T-helper 2 cell (primary cell): ENCODE measurements around the gene CTF1.
"Not testable (repeated sequence)": the region's sequence is repeated elsewhere in the genome, so short reads cannot be mapped to it uniquely, and the experiment has no call there.

Experiments
- DNase-seq, 5 experiments: peaks; one replicate each; pipeline versions ENCODE4 v3.0.0 to v3.0.0-alpha.2; 2012 to 2022

CTF1 gene

DNA sequence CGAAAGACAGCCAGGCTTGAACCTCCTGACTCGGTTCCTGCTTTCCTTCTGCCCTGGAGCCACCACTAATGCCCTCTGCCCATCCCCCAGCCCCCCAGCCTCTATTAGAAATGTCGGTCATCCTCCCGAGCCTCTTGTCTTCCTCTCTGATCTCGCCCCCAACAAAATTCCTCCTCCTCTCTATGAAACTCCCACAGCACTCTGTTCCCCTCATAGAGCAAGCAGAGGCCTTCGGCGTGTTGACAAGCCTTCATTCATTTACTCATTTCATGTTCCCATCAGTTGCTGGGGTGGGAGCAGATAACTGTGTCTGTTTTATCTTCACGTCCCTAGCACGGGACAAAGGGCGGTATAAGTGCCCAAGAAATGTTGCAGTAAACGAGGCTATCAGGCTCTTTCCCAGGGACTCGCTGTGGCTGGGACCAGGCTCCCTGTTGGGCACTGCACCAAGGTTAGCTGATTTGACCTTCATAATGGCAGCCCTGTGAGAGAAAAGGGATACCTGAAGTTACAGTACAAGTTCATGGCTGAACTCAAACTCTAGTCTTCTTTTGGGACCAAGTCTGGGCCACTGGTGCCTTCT is 34.7 kb downstream of the CTF1 start:
- no peak for DNase-seq

DNA sequence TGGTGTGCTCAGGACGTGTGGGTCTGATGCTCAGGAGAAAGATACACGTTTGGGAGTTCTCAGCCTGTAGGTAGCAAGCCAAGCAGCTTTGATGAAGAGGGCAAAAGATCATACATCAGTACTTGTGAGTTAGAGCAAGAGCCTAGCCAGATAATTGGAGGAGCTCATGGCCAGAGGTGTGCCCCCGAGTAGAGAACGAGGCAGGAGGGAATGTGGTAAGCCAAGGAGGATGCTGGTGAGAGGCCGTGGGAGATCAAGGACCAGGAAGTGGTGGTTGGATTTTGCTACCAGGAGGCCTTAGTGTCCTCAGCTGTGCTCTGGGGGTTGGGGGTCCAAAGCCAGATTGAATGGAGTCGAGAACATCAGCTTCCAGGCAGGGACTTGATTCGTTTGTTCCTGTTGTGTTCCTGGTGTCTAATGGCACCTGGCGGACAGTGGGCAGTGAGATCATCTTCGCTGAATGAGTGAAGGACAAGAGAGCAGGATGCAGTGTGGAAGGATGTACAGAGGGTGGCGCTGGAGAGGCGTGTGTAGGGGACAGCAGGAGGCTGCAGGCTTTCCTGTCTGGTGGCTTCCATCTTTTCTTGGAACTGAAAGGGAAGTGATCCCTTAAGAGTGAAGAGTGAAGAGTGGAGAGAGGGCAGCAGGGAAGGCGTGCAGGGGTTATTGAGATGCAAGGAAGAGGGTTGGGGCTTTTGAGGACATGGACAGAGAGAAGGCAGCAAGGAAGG is 38.6 kb downstream of the CTF1 start:
- peak in 1 of 5 experiments; percentile 52 for DNase-seq

DNA sequence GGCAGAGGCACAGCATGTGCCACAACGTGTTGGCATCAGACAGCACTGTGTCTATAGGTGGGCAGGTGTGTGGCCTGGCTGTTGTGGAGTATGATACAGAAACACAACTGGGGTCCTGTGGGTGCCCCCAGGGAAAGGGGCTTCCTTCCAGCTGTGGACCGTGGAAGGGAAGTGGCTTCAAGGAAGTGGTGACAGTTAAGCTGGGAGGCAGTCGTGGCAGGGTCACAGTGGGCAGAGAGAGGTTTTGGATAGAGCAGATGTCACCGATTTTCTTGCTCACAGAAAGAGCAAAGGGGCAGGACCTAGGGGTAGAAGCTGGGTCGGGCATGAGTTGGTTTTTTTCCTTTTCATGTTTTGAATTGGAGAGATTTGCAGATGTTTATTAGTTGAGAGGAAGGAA is 41.3 kb downstream of the CTF1 start:
- no peak for DNase-seq

DNA sequence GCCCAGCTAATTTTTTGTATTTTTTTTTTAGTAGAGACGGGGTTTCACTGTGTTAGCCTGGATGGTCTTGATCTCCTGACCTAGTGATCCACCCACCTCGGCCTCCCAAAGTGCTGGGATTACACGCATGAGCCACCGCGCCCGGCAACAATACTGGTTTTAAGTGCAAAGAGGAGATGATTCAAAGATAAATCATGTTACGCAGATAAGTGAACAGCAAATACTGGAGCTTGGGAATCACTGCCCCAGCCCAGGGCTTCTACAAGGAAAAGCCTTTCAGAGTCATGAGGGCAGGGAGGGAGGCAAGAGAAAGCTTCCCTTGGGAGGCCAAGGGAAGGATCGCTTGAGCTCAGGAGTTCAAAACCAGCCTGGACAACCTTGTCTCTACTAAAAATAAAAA is 43.2 kb downstream of the CTF1 start:
- not testable (repeated sequence) for DNase-seq

DNA sequence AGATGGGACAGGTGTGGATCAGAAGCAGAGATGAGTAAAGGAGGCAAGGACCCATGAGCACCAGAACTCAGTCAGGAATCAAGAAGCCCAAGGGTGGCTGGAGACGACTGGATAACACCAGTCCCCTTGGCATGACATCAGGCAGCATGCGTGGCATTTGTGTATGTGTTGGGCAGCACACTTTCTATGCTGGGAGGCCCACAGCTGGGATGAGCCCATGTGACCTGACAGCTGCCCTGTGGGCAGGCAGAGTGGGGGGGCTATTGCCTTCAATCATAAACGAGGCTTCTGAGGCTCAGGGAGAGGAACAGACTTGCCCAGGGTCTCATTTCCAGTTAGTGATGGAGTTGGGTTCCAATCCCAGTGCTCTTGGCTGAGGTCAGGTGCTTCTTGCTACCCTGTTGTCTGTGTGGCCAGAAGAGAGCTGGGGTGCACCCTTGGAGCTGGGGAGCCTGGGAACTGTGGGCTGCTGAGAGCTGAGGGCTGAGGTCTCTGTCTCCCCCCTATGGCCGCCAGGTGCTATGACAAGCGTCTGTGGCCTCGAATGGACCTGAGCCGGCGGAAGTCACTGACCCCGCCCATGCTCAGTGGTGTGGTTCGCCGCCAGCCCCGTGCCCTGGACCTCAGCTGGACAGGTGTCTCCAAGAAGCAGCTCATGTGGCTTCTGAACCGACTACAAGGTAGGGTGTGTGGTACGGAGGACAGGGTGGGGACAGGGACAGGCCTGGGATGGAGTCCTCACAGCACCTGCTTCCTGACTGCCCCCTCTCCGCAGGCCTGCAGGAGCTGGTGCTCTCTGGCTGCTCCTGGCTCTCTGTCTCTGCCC is 45.4 kb downstream of the CTF1 start:
- peak; percentile 28 to 78 (median 43) for DNase-seq

DNA sequence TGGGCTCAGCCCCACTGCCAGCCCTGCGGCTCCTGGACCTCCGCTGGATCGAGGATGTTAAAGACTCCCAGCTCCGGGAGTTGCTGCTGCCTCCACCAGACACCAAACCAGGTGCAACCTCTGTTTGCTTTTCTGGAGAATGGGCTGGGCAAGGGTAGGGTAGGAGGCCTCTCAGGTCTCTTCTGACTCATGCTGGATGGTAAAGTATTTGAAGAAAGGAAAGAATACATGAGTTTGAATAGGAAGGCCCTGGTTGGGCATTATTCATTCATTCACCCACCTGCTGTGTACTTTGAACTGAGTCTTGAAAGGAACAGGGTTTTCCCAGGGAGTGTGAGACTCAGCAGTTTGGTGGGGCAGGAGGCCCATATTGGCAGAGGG is 46.0 kb downstream of the CTF1 start:
- DNase-seq, result no peak

DNA sequence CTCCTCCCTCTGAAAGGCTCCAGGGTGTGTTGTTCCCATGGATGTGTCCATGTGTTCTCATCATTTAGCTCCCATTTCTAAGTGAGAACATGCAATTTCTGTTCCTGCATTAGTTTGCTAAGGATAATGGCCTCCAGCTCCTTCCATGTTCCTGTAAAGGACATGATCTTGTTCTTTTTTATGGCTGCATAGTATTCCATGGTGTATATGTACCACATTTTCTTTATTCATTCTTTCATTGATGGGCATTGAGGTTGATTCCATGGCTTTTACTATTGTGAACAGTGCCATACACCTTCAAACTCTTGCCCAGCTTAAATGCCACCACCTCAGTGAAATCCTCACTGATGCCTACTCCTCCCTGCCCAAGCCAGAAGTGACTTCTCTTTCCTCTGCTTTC is 47.9 kb downstream of the CTF1 start:
- no peak for DNase-seq

DNA sequence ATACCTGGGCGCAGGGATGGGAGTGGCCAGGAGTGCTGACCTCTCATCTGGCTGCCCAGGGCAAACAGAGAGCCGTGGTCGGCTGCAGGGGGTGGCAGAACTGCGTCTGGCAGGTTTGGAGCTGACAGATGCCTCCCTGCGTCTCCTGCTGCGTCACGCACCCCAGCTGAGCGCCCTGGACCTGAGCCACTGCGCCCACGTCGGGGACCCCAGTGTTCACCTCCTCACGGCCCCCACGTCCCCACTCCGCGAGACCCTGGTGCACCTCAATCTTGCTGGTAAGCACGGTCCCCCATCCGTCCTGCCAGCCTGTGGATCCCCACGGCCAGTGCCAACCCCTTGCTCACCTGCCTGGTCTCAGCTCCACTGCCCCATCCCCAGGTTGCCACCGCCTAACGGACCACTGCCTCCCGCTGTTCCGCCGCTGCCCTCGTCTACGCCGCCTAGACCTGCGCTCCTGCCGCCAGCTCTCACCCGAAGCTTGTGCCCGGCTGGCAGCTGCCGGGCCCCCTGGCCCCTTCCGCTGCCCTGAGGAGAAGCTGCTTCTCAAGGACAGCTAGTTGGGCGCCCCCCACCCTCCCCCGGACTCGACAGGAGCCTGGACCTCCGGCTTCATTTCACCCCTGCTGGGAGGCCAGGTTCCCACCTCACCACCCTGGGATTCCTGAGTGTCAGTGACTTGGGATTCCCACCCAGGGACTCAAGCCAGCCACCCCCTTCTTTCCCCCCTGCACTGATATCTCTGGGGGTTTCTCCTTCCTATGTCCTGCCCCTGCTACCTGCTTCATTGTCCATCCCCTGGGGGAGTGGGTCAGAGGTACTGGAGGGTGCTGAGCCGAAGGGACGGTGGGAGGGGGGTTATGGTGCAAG is 50.5 kb downstream of the CTF1 start:
- DNase-seq, result no peak

DNA sequence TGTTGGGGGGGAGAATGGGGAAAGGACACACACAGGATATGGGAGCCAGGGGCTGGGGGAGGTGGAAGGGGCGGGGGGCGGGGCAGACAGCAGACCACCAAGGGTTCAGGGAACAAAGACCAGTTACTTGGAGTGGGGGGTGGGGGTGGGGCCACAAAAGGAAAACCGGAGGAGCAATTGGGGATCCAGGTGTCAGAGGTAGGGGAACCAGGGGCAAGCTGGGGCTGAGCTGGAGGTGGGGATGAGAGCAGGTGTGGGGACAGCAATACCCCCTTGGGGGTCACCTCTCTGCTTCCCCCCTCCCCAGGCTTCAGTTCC is 51.1 kb downstream of the CTF1 start:
- DNase-seq, result no peak

DNA sequence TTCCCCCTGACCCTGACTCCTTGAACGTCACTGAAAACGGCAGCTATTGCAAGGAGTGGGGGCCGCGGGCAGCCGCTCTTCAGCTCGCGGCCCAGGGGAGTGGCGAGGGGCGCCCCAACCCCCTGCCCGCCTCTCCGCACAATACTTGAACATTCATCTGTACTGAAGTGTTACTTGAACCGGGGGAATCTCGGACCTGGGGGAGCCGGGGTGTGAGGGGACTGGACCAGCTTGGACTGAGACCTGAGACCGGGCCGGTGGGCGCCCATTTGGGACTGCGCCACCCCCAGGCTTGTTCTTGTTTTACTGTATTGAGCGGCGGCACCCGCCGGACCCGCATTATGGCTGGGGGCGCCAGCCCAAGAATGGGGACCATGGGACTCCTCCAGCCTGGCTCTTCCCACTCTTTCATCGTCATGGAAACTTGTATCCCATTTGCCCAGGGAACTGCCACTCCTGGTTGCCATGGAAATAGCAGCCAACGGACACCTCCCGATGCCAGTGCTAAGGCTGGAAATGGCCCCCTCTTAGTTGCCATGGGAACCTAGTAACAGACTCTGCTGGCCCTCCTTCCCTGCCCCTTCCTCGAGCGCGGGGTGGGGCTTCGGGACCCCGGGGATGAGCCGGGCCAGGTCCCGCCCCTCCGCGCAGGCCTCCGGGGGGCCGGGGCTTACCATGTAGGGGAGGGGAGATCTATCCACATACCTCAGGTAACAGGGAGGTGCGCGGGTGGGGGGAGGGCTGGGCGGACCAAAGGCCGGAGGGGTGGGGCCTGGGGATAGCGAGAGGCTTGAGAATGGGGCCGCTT is 51.6 kb downstream of the CTF1 start:
- peak in 1 of 5 experiments; percentile 18 for DNase-seq

DNA sequence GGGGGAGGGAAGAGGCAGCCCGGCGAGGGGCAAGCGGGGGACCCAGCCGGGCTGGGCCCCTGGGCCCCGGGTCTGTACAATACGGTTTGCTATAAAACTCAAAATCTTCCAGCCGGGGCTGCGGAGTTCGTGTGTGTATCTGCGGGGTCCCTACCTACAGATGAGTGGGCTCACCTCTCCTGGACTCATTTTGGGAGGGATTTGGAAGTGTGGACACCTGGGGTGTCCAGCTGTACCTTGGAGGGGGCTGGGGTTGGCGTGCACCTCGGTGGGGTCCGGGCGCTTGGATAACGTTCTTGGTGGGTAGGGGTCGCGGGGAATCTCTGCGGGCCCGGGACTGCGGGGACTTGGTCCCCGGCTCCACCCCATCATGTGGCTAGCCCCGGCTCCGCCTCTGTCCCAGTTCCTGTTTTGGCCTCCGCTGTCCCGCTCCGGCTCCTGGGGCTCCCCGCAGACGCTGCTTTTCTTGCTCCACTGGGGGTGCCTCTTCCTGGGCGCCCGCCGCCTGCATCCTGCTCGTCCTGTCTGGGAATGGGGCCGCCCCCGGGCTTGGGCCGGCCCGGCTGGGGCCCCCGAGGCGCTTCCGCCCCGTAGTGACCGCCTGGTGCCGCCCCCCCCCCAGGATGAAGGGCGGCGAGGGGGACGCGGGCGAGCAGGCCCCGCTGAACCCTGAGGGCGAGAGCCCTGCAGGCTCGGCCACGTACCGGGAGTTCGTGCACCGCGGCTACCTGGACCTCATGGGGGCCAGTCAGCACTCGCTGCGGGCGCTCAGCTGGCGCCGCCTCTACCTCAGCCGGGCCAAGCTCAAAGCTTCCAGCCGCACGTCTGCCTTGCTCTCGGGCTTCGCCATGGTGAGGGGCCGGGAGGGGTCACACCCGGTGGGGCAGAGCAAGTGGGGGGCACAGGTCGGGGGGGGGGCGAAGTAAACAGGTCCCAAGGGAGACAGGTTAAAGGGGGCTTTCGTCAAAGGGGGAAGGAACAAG is 52.5 kb downstream of the CTF1 start, which contains the start of gene ORAI3:
Gene ORAI3 (plus strand): TSS at position 402 of the 983 bp plus-strand sequence. CDS start 222 bp downstream, at position 624.
- DNase-seq, result peak in 2 of 5 experiments; percentile 29 to 59

DNA sequence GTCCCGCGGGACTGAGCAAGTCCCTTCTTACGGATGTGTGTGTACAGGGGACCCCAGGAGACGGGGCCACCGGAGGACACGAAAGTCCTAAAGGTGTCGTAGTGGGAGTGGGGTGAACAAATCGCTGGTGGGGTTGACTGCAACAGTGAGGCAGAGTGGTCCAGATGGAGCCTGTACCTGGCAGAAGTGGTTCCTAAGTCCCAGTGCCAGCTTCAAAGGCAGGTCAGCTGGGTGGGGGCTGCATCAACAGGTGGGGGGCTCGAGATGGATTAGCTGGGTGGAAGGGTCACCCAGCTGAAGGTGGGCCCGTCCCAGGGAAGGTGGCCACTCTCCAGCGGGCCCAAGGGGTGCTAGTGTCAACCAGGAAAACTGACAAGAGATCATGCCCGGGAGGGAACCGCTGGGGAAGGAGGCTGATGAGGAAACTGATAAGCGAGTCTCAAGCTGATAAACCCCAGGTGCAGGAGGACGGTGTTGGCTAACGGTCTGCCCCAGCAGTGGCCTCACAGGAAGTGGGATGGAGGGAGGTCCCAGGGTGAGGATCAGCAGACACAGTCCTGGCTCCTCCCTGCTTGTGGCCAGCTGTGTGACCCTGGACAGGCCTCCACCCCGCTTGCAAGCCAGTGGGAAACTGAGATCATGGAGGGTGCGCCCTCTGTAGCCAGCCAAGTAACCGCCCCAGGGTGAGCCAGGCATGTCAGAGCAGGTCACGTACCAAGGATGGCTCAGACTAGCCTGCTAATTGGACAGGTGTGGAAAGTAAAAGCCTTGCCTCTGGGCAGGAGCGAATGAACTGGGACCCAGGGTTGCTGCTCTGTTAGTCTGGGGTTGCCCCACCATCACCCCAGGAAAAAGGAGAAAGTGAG is 53.5 kb downstream of the CTF1 start:
- DNase-seq, result peak in 1 of 5 experiments; percentile 75

DNA sequence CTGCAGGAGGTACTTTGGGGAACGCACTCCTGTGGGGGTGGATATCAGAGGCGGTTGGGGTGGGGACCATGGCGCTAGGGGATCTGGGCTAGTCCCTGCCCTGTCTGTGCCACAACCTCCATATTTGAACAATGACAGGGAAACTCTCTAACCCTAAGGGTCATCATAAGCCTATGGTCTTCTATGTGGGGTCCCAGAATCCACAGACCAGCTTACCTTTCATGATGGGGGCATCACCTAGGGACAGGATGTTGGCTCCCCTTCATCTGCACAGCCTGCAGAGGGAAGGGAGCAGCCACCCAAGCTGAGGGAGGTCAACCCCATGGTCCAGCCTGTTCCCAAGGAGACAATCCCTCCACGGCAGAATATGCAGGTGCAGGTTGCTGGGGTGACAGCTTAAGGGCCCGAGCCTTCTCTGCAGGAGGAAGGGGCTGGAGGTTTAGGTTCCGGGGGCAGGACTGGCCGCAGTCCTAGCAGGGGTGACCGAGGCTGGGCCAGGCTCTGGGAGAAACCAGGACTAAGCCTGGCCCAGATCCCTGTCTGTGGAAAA is 54.2 kb downstream of the CTF1 start:
- no peak for DNase-seq

DNA sequence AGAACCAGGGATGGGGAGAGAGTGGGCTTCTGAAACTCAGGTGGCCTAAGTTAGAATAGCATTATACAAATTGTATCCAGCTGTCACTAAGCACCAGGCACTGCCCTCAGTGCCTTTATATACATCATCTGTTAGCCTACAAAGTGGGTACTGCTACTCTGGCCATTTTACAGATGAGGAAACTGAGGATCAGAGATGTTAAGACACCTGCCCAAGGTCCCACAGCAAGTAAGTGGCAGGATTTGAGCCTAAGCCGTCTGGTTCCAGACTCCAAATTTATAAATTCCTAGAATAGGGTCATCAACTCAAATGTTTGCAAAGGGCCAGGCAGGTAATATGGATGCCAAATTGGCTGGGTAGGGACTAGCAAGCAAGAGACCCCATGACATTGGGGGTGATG is 54.8 kb downstream of the CTF1 start:
- no peak for DNase-seq

DNA sequence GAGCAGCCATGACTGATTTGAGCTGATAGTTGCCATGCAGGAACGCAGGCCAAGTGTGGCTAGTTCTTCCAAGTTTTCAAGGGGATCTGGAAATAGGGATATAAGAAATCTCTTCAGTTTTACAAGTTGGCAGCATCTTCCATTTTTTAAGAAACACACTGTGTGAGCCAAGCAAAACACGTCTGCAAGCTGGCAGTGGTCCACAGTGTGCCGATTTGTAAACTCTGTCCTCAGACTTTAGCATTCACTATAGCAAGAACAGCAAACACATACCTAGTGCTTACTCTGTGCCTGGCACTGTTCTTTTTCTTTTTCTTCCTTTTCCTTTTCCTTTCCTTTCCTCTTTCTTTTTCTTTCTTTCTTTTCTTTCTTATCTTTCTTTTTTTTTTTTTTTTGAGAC is 55.3 kb downstream of the CTF1 start:
- DNase-seq, result no peak

DNA sequence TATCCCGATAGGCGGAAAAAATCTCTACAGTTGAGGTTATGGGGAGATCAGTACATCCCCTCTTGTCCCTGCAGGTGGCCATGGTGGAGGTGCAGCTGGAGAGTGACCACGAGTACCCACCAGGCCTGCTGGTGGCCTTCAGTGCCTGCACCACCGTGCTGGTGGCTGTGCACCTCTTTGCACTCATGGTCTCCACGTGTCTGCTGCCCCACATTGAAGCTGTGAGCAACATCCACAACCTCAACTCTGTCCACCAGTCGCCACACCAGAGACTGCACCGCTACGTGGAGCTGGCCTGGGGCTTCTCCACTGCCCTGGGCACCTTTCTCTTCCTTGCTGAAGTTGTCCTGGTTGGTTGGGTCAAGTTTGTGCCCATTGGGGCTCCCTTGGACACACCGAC is 56.7 kb downstream of the CTF1 start:
- no peak for DNase-seq
